Jurkat, Clone E6-1 (cell line): ENCODE data around the gene MEPE.
A peak's percentile ranks its signal among the peaks of the same experiment; 100 is the strongest.
"Not testable (repeated sequence)": the region's sequence is repeated elsewhere in the genome, so short reads cannot be mapped to it uniquely, and the experiment has no call there.

Experiments
- DNase-seq: peaks from one replicate; pipeline ENCODE4 v3.0.0-alpha.2; 2011; ENCODE audit warnings: low read depth, low spot score
- H3K4me3 ChIP-seq: 2 replicates; pipeline ENCODE4 v1.5.1; 2011; ENCODE audit warnings: mild to moderate bottlenecking, low read length, control low read depth, moderate library complexity

The MEPE gene

GRCh38 chr4:87872028-87872427 is 39.3 kb downstream of the MEPE start:
- DNase-seq, result no peak
- no peak overlapping the region for H3K4me3 ChIP-seq

DNA sequence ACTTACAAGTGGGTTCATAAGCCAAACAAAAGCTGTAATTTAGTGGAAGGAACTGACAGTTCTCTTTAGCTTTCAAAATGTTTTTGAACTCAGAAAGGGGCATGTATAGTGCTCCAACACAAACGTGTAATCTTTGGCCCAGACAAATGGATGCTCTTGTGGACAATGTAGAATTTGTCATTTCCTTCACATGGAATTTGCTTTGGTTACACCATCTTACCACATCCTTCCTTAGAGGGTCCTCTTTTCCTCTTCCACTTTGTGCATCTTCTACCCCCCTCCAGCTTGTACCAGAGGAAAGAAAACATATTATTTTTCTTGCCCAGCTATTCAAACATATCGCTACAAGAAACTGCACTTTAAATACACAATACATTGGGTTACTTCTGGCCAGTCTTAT is 42.4 kb downstream of the MEPE start:
- no peak for DNase-seq

DNA sequence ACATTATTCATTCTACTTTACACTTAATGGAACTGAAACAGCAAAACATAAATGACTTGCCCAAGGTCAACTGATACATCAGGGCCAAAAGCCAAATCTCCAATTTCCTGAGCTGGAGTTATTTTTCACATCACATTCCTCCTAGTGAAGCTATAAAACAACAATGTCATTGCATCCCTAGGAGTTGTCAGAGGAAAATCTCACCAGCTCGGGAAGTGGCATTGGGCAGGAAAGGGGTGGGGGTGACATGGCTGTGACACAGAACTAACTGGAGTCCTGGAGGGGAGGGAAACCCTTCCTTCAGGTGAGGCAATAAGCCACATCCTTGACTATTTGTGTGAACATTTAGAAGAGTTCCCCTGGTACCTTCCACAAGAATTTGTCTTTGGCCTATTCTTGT is 47.3 kb downstream of the MEPE start:
- DNase-seq, result no peak

More for the DNA sequence above, 42.4 kb downstream of the MEPE start:
- no peak overlapping the region for H3K4me3 ChIP-seq

DNA sequence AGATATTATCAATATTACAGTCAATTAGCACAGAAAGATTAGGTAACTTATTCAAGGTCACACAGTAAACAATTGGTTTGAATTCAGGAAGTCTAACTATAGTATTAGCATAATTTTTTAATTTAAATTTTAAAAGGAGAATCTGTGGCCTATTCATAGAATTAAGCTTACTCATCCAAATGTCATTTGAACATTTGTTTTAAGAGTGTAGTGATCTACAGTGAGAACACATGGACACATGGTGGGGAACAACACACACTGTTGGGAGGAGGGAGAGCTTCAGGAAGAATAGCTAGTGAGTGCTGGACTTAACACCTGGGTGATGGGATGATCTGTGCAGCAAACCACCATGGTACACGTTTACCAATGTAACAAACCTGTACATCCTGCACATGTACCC is 48.3 kb downstream of the MEPE start:
- no peak for DNase-seq
- H3K4me3 ChIP-seq, result no peak overlapping the region

More for the DNA sequence above, 47.3 kb downstream of the MEPE start:
- no peak overlapping the region for H3K4me3 ChIP-seq

DNA sequence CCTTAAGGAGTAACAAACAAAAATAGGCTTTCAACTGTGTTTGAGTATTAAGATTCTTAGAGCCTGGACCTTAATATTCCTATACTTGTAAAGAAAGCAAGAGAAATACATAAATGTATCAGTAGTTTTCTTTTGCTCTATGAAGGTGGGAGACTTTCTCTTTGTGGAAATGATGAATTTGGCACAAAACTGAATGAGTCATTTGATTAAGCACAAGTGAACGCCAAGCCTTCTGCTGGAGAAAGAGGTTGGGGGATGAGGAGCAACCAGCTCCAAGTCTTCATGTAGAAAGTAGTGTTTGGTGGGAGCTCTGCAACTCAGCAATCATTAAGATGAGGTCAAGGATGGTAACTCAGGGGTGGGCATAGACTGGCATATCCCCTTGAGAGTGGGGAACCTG is 49.6 kb downstream of the MEPE start:
- DNase-seq, result no peak
- no peak overlapping the region for H3K4me3 ChIP-seq

GRCh38 chr4:87882861-87883260 is 50.1 kb downstream of the MEPE start:
- DNase-seq, result no peak
- no peak overlapping the region for H3K4me3 ChIP-seq

GRCh38 chr4:87884976-87885549 is 52.3 kb downstream of the MEPE start:
- H3K4me3 ChIP-seq, result no peak overlapping the region
- no peak for DNase-seq

- DNase-seq, result no peak
- H3K4me3 ChIP-seq, result no peak overlapping the region
Measured at GRCh38 chr4:87886083-87886482, 53.3 kb downstream of the MEPE start.

DNA sequence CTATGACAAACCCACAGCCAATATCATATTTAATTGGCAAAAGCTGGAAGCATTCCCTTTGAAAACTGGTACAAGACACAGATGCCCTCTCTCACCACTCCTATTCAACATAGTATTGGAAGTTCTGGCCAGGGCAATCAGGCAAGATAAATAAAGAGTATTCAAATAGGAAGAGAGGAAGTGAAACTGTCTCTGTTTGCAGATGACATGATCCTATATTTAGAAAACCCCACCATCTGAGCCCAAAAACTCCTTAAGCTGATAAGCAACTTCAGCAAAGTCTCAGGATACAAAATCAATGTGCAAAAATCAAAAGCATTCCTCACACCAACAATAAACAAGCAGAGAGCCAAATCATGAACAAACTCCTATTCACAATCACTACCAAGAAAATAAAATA is 58.0 kb downstream of the MEPE start:
- H3K4me3 ChIP-seq, DNase-seq: not testable (repeated sequence)

- DNase-seq, result peak; percentile 2
- H3K4me3 ChIP-seq, result no peak overlapping the region
Measured at GRCh38 chr4:87895964-87896621, 63.3 kb downstream of the MEPE start.
